GM10847 (cell line): ENCODE results near the gene SYVN1.

Source experiments
- POLR2A ChIP-seq: IDR thresholded peaks from 2 replicates; pipeline ENCODE4 v1.6.1; 2011; ENCODE audit not compliant: insufficient read length; ENCODE audit errors: extremely low read depth

SYVN1 gene

DNA sequence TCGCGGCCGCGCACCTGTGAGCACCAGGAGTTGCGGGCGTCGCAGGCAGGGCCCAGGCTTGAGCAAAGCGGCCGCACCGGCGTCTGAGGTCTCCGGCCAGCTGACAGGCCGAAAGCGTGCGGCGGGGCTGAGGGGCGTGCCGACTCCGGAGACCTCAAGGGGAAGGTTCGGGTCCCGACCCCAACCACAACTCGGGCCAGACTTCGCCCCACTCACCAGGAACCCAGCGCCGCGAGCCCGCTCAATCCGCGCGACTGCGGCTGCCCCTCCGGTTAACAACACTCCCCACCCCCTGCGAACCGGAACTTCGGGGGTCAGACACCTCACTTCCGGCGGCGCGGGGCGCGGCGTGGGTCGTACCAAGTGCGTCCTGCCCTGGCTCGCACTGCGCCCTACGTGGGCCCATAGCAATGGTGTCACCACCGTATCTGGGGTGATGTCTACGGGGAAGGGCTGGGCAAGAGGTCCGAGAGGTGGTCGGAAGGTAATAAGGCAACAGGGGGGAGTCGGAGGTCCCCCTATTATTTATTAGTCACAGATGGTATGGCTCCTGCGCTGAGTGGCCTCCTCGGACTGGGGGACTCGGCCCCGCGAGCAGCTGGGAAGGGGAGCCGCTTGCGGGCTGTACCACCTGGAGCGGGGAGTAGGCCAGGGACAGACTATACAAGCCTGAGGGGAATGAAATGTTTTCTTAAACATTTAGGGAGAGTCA is at the start of gene SYVN1:
Gene SYVN1 (minus strand): TSS at position 280 of the 712 bp plus-strand sequence. CDS start 918 bp downstream, outside the sequence.
- TF ChIP-seq POLR2A, result no peak

DNA sequence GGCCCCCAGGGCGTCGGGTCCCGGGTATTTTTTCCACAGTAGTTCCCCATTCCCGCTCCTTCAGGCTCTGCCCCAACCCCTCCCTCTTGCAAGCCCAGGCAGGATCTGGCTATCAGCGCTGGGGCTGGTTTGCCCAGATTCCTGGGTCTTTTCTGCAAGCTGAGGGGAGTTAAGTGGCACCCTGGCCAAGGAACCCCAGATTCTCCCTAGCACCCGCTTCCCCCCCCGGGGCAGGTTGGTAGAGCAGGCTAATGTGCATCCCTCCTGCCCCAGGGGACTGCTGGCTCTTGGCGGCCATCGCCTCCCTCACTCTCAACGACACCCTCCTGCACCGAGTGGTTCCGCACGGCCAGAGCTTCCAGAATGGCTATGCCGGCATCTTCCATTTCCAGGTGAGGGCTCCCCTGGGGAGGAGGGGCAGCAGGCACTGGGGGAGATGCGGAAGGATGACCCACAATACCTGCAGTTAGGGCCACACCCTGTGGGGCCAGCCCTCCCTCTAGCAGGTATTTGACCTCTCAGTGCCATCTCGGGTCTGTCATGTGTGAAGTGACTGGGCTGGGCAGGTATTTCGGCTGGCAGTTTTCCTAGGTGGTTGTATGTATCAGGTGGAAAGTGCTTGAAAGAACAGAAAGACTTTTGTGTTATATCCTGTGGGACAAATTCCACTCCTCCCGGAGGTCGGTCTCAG is 49.0 kb upstream of the SYVN1 start:
- TF ChIP-seq POLR2A, result no peak

DNA sequence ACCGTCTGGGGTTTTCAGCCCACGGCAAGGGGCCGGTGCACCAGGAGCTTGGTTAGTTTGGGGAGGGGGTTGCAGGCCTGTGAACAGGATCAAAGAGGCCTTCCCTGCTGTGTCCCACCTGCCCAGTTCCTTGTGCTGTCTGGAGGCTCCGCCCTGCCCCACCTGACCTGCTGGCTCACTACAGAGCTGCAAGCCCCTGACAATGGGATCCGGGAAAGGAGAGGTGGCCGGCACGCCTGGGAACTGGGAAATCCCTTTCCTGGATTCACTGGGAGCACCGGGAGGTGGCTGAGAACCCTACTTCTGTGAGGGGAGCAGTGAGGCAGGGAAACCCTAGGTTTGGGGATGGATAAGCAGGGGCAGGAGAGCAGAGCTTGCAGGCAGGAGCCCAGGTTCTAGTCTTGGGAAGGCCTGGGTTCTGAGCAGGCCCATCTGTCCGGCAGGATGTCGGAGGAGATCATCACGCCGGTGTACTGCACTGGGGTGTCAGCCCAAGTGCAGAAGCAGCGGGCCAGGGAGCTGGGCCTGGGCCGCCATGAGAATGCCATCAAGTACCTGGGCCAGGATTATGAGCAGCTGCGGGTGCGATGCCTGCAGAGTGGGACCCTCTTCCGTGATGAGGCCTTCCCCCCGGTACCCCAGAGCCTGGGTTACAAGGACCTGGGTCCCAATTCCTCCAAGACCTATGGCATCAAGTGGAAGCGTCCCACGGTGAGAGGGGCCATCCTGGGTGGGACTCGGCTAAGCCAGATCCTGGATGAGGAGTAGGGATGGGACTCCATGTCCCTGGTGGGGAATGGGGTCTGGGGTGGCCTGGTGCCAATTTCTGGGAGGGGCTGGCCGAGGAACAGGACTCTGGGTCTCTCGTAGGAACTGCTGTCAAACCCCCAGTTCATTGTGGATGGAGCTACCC is 48.2 kb upstream of the SYVN1 start:
- TF ChIP-seq POLR2A, result no peak

DNA sequence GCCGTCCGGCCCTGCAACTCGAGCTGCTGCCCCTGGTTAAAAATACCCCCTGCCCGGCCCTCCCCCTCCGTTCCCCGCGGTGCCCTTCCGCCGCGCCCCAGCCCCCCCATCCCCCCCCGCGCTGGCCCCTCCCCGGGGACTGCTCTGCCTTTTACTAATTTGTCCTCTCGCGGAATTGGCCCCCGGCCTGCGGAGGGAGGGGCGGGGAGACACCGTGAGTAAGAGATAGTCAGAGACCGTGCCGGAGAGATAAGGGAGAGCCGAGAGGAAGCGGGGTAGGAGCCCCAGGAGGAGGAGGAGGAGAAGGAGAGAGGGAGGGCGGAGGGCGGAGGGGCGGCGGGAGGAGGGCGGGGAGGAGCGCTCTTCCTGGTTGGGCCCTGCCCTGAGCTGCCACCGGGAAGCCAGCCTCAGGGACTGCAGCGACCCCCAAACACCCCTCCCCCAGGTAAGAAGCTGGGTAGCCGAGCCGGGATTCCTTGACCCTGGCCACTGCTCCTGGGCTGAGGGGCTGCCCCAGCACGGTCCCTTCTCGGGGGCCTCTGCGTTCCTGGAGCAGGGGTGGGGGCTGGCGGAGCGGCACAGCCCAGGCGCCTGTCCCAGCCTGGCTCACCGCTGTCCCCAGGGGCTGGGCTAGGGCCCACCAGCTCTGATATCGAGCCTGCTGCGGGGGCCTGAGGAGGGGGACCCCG is 47.4 kb upstream of the SYVN1 start, which contains the start of gene CAPN1:
Gene CAPN1 (plus strand): TSS at position 360 of the 689 bp plus-strand sequence. CDS start 774 bp downstream, outside the sequence.
- TF ChIP-seq POLR2A, result no peak

DNA sequence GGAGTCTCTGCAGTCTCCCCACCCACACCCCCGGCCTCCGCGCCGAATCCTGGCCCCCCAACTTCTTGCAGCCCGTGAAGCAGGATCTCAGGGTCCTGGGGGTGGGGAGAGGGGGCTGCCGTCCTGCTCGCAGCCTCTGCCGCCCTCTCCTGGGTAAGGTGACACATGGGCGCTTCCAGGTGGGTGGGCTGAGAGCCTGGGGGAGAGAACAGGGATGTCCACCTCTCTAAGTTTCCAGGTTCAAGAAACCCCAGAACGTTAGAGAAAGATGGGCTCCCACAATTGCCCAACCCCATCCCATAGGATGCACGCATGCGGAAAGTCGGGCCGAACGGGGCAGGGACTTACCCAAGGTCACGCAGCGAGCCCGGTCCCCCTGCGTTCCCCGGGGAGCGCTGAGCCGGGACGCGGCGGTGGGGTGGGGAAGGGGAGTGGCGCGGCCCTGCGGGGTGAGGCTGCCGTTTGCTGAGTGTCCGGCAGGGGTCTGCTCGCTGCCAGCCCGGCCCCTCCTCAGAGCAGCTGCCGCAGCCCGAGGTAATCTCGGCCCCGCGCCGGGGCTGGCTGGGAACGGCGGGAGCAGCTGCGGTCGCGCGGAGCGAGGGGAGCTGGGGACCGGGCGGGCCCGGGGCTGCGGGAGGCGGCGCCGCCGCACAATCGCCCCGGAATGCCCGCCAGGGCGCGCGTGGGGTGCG is 46.7 kb upstream of the SYVN1 start:
- peak; percentile 41 for TF ChIP-seq POLR2A

DNA sequence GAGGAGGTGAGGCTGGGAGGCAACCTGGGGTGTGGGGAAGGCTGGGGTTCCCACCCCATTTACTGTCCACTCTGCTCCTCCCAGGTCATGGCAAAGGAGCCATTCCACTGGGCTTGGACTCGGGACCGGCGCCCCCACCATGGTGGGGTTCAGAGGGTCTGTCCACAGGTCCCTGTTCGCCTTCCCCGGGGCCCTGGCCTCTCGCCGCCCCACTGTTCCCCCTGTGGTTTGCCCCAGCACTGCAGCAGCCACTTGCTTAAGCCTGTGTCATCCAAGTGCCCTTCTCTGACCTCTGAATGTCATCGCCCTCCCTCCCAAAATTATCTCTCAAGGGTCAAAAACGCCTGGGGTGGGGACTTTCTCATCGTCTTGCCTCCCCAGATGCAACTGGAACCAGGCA is 38.3 kb upstream of the SYVN1 start:
- no peak for TF ChIP-seq POLR2A

DNA sequence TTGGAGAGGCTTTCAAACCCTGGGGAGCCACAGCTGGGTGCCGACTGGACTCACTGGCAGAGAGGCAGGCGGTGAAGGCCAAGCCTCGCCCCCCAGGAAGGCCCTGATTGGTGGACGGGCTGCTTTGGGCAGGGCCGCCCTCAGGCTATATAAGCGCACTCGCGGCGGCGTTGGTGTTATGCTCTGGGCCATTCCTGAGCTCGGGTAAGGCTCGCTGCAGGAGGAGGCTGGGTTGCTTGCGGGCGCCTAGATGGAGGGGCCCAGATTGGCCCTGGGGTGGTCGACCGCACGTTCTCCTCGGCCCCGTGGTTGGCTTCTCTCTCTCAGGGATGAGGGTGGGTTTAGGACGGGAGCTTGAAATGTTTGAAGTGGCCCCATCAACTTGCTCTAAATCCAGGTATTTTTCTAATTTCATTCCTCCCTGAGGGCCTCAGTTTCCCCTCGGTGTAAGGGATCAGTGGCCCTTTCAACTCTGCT is 35.8 kb upstream of the SYVN1 start, which contains the start of gene SPDYC:
Gene SPDYC (plus strand): TSS at position 176 of the 477 bp plus-strand sequence. CDS start 1,125 bp downstream, outside the sequence.
- no peak for TF ChIP-seq POLR2A

DNA sequence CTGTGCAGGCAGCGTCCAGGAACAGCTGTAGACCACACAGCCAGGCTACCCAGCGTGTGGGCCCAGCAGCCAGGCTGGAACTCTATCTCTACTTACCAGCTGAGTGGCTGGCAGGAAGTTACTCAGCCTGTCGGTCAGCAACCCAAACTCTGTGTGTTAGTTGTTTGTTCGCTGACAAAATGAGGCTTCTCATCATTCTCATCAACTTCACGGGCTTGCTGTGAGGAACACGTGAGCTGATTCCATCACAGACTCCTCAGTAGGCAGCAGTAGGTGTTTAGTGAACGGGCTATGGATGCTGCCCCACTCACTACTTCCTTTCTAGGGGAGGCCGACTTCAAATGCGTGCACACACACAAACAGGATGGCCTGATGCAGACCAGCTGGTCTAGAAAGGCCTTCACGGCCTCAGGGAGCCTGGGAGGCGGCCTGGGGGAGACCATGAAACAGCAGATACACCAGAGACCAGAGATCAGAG is 34.9 kb upstream of the SYVN1 start:
- no peak for TF ChIP-seq POLR2A

DNA sequence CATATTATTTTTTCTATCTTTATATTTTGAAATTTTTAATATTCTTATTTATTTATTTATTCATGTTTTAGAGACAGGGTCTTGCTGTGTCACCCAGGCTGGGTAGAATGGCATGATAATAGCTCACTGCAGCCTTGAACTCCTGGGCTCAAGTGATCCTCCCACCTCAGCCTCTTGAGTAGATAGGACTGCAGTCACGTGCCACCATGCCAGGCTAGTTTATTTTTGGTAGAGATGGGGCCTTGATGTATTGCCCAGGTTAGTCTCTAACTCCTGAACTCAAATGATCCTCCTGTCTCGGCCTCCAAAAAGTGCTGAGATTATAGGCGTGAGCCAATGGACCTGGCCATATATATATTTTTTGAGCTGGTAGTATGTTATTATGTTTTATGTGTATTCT is 33.3 kb upstream of the SYVN1 start:
- no peak for TF ChIP-seq POLR2A

DNA sequence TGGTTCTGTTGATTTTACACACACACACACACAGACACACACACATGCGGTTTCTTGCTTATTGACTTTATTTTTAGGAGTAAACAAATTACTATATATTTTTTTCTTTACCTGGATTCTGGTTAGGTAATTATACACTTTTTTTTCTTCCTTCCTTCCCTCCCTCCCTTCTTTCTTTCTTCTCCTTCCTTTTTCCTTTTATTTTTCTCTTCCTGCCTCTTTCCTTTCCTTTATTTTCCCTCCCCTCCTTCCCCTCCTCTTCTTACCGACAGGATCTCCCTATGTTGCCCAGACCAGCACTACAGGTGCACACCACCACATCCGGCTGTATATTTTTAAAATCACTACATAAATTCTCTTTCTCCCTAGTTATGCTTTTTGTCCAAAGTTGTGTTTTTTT is 32.6 kb upstream of the SYVN1 start:
- no peak for TF ChIP-seq POLR2A

DNA sequence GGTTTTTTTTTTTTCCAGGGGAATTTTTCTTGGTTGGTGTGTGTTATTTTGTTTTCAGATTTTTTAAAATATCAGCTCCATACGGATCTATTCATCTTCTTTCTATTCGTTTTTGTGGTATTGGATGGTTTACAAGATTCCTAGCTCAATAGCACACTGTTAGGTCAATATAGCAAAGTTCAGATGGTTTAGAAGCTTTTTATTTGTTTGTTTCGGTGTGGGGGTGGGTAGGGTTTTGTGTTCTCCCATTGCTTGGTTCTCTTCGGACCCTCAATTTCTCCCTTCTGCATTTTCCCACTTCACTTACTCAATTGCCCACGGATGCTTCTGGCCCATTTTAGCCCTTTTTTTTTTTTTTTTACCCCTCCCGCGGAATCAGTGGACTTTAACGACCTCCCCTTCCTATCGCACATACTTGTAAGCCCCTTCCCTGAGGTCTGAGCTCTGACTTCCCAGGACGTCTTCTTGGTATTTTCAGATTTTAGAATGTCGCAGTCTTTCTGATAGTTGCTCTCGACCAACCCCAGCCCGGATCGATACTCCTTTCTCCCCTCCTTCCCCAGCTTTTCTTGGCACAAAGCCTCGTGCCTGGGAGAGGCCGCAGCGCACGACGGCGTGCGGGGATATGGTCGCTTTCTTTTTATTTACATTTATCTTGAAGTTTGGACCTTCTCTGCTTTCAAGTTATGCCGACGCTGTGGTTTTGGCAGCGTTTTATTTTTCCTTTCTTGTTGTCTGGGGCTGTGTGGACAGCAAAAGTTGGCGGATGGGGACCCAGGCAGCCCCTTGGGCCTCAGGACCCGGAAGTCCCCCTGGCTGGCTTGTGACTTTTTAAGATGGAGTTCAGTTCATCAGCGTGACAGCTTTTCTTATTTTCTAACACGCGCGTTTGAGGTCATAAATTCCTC is 31.3 kb upstream of the SYVN1 start:
- no peak for TF ChIP-seq POLR2A

DNA sequence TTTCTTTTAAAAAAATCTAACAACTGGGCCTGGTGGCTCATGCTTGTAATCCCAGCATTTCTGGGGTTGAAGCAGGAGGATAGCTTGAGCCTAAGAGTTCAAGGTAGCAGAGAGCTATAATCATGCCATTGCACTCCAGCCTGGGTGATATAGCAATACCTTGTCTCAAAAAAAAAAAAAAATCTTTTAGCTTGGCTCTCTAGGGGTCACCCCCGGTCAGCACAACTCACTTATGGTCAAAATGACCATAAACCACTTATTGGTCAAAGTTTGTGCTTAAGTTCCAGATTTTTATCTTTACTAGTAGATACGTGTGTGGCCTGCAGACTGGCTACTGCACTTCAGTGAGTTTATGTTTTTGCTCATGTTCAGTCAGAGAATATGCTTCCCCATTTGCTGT is 29.4 kb upstream of the SYVN1 start:
- no peak for TF ChIP-seq POLR2A

DNA sequence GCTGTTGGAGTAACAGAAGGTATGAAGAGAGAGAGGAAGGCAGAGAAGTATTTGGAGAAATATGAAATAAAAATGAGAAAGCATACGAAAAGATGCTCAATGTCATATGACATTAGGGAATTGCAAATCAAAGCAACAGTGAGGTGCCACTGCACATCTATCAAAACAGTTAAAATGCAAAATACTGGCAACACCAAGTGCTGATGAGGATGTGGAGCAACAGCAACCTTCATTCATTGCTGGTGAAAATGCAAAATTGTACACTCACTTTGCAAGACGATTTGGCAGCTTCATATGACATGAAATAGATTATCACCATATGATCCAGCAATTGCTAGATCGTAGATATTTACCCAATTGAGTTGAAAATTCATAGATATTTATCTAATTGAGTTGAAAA is 26.3 kb upstream of the SYVN1 start:
- no peak for TF ChIP-seq POLR2A

DNA sequence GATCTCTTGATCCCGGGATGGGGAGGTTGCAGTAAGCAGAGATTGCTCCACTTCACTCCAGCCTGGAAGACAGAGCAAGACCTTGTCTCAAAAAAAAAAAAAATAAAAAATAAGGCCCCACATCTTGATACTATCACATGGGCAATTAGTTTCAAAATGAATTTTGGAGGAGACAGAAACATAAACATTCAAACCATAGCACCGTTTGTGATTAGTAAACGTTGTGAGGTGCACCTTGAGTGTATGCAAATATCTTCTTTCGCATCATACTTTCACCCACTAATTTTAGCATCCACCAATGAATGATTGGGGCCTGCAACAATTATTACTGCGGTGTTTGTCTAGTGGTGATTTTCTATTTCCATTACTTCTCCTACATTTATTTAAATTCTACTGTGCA is 24.7 kb upstream of the SYVN1 start:
- no peak for TF ChIP-seq POLR2A
